IPS-20b (cell line): ENCODE results near the gene C11orf97.

Experiments
- H3K27ac ChIP-seq: one replicate; pipeline ENCODE4 v1.5.1; 2013; ENCODE audit warnings: low read length
- H3K27me3 ChIP-seq: 2 replicates; pipeline ENCODE4 v1.6.1; 2013; ENCODE audit warnings: mild to moderate bottlenecking, low read length, inconsistent platforms; ENCODE audit not compliant: insufficient read depth
- H3K36me3 ChIP-seq: 2 replicates; pipeline ENCODE4 v1.6.1; 2013; ENCODE audit warnings: low read depth, mild to moderate bottlenecking, inconsistent platforms, low read length, moderate library complexity; ENCODE audit not compliant: insufficient read depth
- H3K4me1 ChIP-seq: 2 replicates; pipeline ENCODE4 v1.6.1; 2013; ENCODE audit warnings: mild to moderate bottlenecking, control low read depth, inconsistent platforms, low read length, moderate library complexity; ENCODE audit not compliant: insufficient read depth
- H3K4me3 ChIP-seq: 2 replicates; pipeline ENCODE4 v1.5.1; 2013; ENCODE audit warnings: mild to moderate bottlenecking, low read length, inconsistent platforms
- H3K9ac ChIP-seq: 2 replicates; pipeline ENCODE4 v1.6.1; 2013; ENCODE audit warnings: low read depth, mild to moderate bottlenecking, inconsistent platforms, low read length, moderate library complexity
- H3K9me3 ChIP-seq: 2 replicates; pipeline ENCODE4 v1.6.1; 2013; ENCODE audit warnings: mild to moderate bottlenecking, low read depth, low read length, inconsistent platforms; ENCODE audit not compliant: insufficient read depth

The C11orf97 gene

GRCh38 chr11:94511932-94512781 lies at the start of gene C11orf97:
TSS of gene C11orf97 (plus strand) at chr11:94512461. CDS start at chr11:94512529, 68 bp downstream.
- Histone ChIP-seq H3K9me3 (no peaks in the 10 kb centered on the region), H3K4me1 (no peaks in the 10 kb centered on the region), H3K36me3 (no peaks in the 10 kb centered on the region), H3K9ac (no peak within 1 kb of the TSS), H3K4me3 (peak within 1 kb of the TSS; percentile 56), H3K27me3 (peaks cover 33% of the 10 kb centered on the region), H3K27ac (no peak within 1 kb of the TSS)

- Histone ChIP-seq H3K4me1 (peaks cover 15% of the 10 kb centered on the region), H3K36me3 (peaks cover 72% of the 10 kb centered on the region), H3K4me3 (no peak overlapping the region), H3K9ac (no peak overlapping the region), H3K9me3 (no peaks in the 10 kb centered on the region), H3K27ac (no peak overlapping the region), H3K27me3 (no peaks in the 10 kb centered on the region)
Measured at GRCh38 chr11:94469416-94469815, 42.8 kb upstream of the C11orf97 start.

GRCh38 chr11:94472916-94473799 lies 39.1 kb upstream of the C11orf97 start:
- peak overlapping the region; percentile 24; the same call in 1 of the 2 replicates for H3K4me3 ChIP-seq
- peak overlapping the region; percentile 17; the same call in 1 of the 2 replicates for H3K9ac ChIP-seq
- no peaks in the 10 kb centered on the region for H3K9me3 ChIP-seq
- no peaks in the 10 kb centered on the region for H3K27me3 ChIP-seq
- no peak overlapping the region for H3K27ac ChIP-seq
- peaks cover 20% of the 10 kb centered on the region for H3K4me1 ChIP-seq
- peaks cover 73% of the 10 kb centered on the region for H3K36me3 ChIP-seq

- Histone ChIP-seq H3K4me3 (no peak overlapping the region), H3K27ac (no peak overlapping the region), H3K4me1 (peaks cover 20% of the 10 kb centered on the region), H3K9ac (no peak overlapping the region), H3K36me3 (peaks cover 76% of the 10 kb centered on the region), H3K27me3 (no peaks in the 10 kb centered on the region), H3K9me3 (no peaks in the 10 kb centered on the region)
Measured at GRCh38 chr11:94477624-94478023, 34.6 kb upstream of the C11orf97 start.

- Histone ChIP-seq H3K4me3 (no peak overlapping the region), H3K36me3 (peaks cover 92% of the 10 kb centered on the region), H3K27me3 (no peaks in the 10 kb centered on the region)
Measured at GRCh38 chr11:94481342-94481741, 30.9 kb upstream of the C11orf97 start.

GRCh38 chr11:94486068-94486467 lies 26.2 kb upstream of the C11orf97 start:
- Histone ChIP-seq H3K36me3 (peaks cover 94% of the 10 kb centered on the region), H3K27ac (no peak overlapping the region), H3K27me3 (no peaks in the 10 kb centered on the region), H3K4me1 (no peaks in the 10 kb centered on the region), H3K4me3 (no peak overlapping the region), H3K9ac (no peak overlapping the region), H3K9me3 (no peaks in the 10 kb centered on the region)

More at GRCh38 chr11:94481342-94481741, 30.9 kb upstream of the C11orf97 start:
- H3K9me3 ChIP-seq: no peaks in the 10 kb centered on the region
- H3K9ac ChIP-seq: no peak overlapping the region
- no peak overlapping the region for H3K27ac ChIP-seq
- H3K4me1 ChIP-seq: no peaks in the 10 kb centered on the region

- no peaks in the 10 kb centered on the region for H3K27me3 ChIP-seq
- H3K4me3 ChIP-seq: peak within 1 kb of the TSS; percentile 85
- H3K9ac ChIP-seq: peak within 1 kb of the TSS; percentile 95
- no peaks in the 10 kb centered on the region for H3K9me3 ChIP-seq
- H3K36me3 ChIP-seq: peaks cover 36% of the 10 kb centered on the region
- peak within 1 kb of the TSS; percentile 62 for H3K27ac ChIP-seq
- peaks cover 2% of the 10 kb centered on the region; the same call in 1 of the 2 replicates for H3K4me1 ChIP-seq
Measured at GRCh38 chr11:94493281-94494125, 18.8 kb upstream of the C11orf97 start, which contains the start of the genes ANKRD49 and MRE11. TSS of gene ANKRD49 (plus strand) at chr11:94493984. CDS start at chr11:94496694, 2,710 bp downstream. TSS of gene MRE11 (minus strand) at chr11:94493844. CDS start at chr11:94492801, 1,043 bp downstream.

GRCh38 chr11:94494126-94494680 lies 18.1 kb upstream of the C11orf97 start:
- Histone ChIP-seq H3K4me3 (peak overlapping the region; percentile 85), H3K27ac (no peak overlapping the region), H3K9me3 (no peaks in the 10 kb centered on the region), H3K27me3 (no peaks in the 10 kb centered on the region), H3K9ac (peak overlapping the region; percentile 95; the same call in 1 of the 2 replicates), H3K4me1 (peaks cover 2% of the 10 kb centered on the region; the same call in 1 of the 2 replicates), H3K36me3 (peaks cover 36% of the 10 kb centered on the region)

GRCh38 chr11:94500181-94500580 lies 12.1 kb upstream of the C11orf97 start:
- H3K4me3 ChIP-seq: no peak overlapping the region
- peaks cover 25% of the 10 kb centered on the region for H3K36me3 ChIP-seq

GRCh38 chr11:94501522-94501921 lies 10.7 kb upstream of the C11orf97 start:
- H3K27me3 ChIP-seq: no peaks in the 10 kb centered on the region
- H3K4me3 ChIP-seq: no peak overlapping the region
- H3K36me3 ChIP-seq: peaks cover 25% of the 10 kb centered on the region
- H3K9me3 ChIP-seq: no peaks in the 10 kb centered on the region
- no peaks in the 10 kb centered on the region for H3K4me1 ChIP-seq
- no peak overlapping the region for H3K27ac ChIP-seq
- no peak overlapping the region for H3K9ac ChIP-seq

More at GRCh38 chr11:94500181-94500580, 12.1 kb upstream of the C11orf97 start:
- Histone ChIP-seq H3K9ac (no peak overlapping the region), H3K9me3 (no peaks in the 10 kb centered on the region), H3K4me1 (no peaks in the 10 kb centered on the region), H3K27me3 (no peaks in the 10 kb centered on the region), H3K27ac (no peak overlapping the region)
